ENCODE results near the gene BICD1.
"Not testable (repeated sequence)": the region's sequence is repeated elsewhere in the genome, so short reads cannot be mapped to it uniquely, and the experiment has no call there.

- TF ChIP-seq POLR2A, CTCF (IDR thresholded peaks at IDR 0.05): not testable (repeated sequence)
Observed at GRCh38 chr12:32099275-32099674, 7.4 kb upstream of the BICD1 start.
